ENCODE data around the gene COL5A1. TPM values are rescaled to one million over a fixed set of nuclear protein-coding genes. Genes with fewer than 3 reads are reported as not detected.

The COL5A1 gene
- total RNA-seq, 4 donors from 2014 or later = 51.9 to 78.3 (median 62.4) TPM

- DNase-seq (ENCODE audit: low spot score in 2 of 2) = no peak
- WGBS, 2 donors = 50 to 87% methylated on average over 2 to 3 of the region's 3 CpGs
- Histone ChIP-seq H3K9me3 (no peaks in the 10 kb centered on the region), H3K4me3 (no peak overlapping the region), H3K27ac (no peak overlapping the region), H3K36me3 (no peaks in the 10 kb centered on the region), H3K27me3 (peaks cover 0 to 9% of the 10 kb centered on the region in 2 donors), H3K4me1 (no peaks in the 10 kb centered on the region)
- TF ChIP-seq EP300 (IDR thresholded peaks at IDR 0.05) (no peak), CTCF (IDR thresholded peaks at IDR 0.05) (no peak), POLR2A (IDR thresholded peaks at IDR 0.05) (no peak)
These were observed 240.7 kb downstream of the COL5A1 start for GRCh38 chr9:134882204-134882785.

- H3K27ac ChIP-seq = no peak overlapping the region
- 85 to 89% methylated on average over 18 of the region's 18 CpGs for WGBS, 2 donors
- no peak overlapping the region for H3K4me3 ChIP-seq
- TF ChIP-seq POLR2A (IDR thresholded peaks at IDR 0.05) (no peak), EP300 (IDR thresholded peaks at IDR 0.05) (no peak), CTCF (IDR thresholded peaks at IDR 0.05) (no peak)
- H3K27me3 ChIP-seq = peaks cover 0 to 9% of the 10 kb centered on the region in 2 donors
- no peaks in the 10 kb centered on the region for H3K9me3 ChIP-seq
- DNase-seq (ENCODE audit: low spot score in 2 of 2) = no peak
- no peaks in the 10 kb centered on the region for H3K36me3 ChIP-seq
- no peaks in the 10 kb centered on the region for H3K4me1 ChIP-seq
These were observed 241.6 kb downstream of the COL5A1 start for GRCh38 chr9:134883040-134883782.

DNA sequence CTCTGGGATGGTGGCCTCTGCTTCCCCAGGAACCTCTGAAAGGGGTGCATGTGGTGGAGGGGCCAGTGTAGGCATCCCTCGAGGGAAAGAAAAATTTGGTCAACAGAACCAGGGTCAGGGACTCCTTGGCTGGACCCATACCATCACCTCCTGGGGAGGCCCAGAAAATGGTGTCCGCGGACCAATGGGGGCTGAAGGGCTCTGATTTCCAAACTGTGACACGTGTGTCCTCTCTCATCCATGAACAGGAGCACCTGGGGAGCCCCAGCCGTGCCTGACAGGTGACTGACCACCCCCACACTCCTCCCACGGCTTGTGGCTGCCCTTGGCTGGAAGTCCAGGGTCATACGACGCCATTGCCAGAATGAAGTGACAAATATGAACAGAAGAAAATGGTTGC, 242.9 kb downstream of the COL5A1 start:
- no peaks in the 10 kb centered on the region for H3K9me3 ChIP-seq
- H3K27ac ChIP-seq = no peak overlapping the region
- no peaks in the 10 kb centered on the region for H3K4me1 ChIP-seq
- TF ChIP-seq CTCF (IDR thresholded peaks at IDR 0.05) = no peak
- TF ChIP-seq EP300 (IDR thresholded peaks at IDR 0.05) = no peak
- no peak for TF ChIP-seq POLR2A (IDR thresholded peaks at IDR 0.05)
- 81 to 89% methylated on average over 8 of the region's 8 CpGs for WGBS, 2 donors
- no peak overlapping the region for H3K4me3 ChIP-seq
- DNase-seq (ENCODE audit: low spot score in 2 of 2) = no peak
- no peaks in the 10 kb centered on the region for H3K36me3 ChIP-seq
- H3K27me3 ChIP-seq = peaks cover 0 to 9% of the 10 kb centered on the region in 2 donors

DNA sequence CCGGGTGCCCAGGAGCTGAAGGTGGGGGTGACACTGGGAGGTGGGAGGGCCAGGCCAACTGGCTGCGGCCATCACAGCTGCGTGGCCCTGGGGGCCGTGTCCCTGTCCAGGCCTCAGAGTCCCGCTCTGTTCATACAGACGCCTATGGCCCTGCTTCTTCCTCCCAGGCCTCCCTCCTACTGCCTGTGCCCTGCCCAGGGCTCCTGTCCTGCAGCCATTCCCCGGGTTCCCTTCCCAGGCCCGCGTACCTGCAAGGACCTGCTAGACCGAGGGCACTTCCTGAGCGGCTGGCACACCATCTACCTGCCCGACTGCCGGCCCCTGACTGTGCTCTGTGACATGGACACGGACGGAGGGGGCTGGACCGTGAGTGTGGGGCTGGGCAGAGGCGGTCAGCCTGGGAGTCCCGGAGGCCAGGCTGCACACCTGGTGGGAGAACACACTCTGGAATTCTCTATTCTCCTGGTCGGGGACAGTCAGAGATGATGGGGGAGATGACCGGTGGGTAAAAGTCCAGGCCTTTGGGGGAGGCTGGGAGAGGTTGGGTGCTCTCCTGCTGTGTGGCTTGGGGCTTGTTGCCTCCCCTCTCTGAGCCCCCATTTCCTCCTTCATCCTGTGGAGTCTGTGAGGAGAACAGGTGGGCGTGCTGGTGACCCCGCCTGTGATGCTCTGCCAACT, 243.5 kb downstream of the COL5A1 start:
- H3K36me3 ChIP-seq = no peaks in the 10 kb centered on the region
- DNase-seq (ENCODE audit: low spot score in 2 of 2) = no peak
- TF ChIP-seq EP300 (IDR thresholded peaks at IDR 0.05) (no peak), CTCF (IDR thresholded peaks at IDR 0.05) (no peak), POLR2A (IDR thresholded peaks at IDR 0.05) (no peak)

More for the DNA sequence above, 243.5 kb downstream of the COL5A1 start:
- Histone ChIP-seq H3K27me3 (peaks cover 0 to 9% of the 10 kb centered on the region in 2 donors), H3K4me1 (no peaks in the 10 kb centered on the region), H3K4me3 (no peak overlapping the region), H3K9me3 (no peaks in the 10 kb centered on the region), H3K27ac (no peak overlapping the region)
- WGBS, 2 donors = 88 to 93% methylated on average over 22 of the region's 22 CpGs

Data from tibial nerve (tissue), 4 donors.